ENCODE data around the gene KIF2C.

GRCh38 chr1:44812822-44813543 is 73.3 kb downstream of the KIF2C start:
- no peak for TF ChIP-seq POLR2A (IDR thresholded peaks at IDR 0.05)
- TF ChIP-seq, protein P1, sequence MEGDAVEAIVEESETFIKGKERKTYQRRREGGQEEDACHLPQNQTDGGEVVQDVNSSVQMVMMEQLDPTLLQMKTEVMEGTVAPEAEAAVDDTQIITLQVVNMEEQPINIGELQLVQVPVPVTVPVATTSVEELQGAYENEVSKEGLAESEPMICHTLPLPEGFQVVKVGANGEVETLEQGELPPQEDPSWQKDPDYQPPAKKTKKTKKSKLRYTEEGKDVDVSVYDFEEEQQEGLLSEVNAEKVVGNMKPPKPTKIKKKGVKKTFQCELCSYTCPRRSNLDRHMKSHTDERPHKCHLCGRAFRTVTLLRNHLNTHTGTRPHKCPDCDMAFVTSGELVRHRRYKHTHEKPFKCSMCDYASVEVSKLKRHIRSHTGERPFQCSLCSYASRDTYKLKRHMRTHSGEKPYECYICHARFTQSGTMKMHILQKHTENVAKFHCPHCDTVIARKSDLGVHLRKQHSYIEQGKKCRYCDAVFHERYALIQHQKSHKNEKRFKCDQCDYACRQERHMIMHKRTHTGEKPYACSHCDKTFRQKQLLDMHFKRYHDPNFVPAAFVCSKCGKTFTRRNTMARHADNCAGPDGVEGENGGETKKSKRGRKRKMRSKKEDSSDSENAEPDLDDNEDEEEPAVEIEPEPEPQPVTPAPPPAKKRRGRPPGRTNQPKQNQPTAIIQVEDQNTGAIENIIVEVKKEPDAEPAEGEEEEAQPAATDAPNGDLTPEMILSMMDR (IDR thresholded peaks at IDR 0.05): no peak
